H1 (cell line): ENCODE results near the gene CARM1. TPM values are rescaled to one million over a fixed set of nuclear protein-coding genes. Genes with fewer than 3 reads are reported as not detected.

Source experiments
- BCL11A ChIP-seq, 2 experiments: IDR thresholded peaks; one replicate each; pipeline ENCODE4 v1.6.1; 2011; ENCODE audit warnings: low read depth in 2 of 2, low read length in 2 of 2, mild to moderate bottlenecking in 2 of 2
- RNF2 ChIP-seq: fragments of 200-900, 300-1000 bp; sonication (generic); IDR thresholded peaks from 2 replicates; pipeline ENCODE4 v1.7.1; 2016; ENCODE audit warnings: borderline replicate concordance, low read depth, mild to moderate bottlenecking, antibody characterized with exemption, low read length; ENCODE audit not compliant: poor library complexity, severe bottlenecking; ENCODE audit errors: missing control alignments
- TEAD4 ChIP-seq: IDR thresholded peaks from 2 replicates; pipeline ENCODE4 v1.6.1; 2012; ENCODE audit warnings: low read depth, low read length, inconsistent platforms, mixed read lengths
- YY1 ChIP-seq: IDR thresholded peaks from 2 replicates; pipeline ENCODE4 v1.6.1; 2011; ENCODE audit warnings: low read depth, mild to moderate bottlenecking, low read length
- ZNF274 ChIP-seq: IDR thresholded peaks from 2 replicates; pipeline ENCODE4 v1.7.0; 2012; ENCODE audit warnings: low read length, borderline replicate concordance; ENCODE audit errors: extremely low read depth
- polyA plus RNA-seq, 7 experiments: library from polyadenylated mRNA; depleted of rRNA in 3 of 7; stranded (reverse) in 5 of 7; unstranded in 2 of 7; fragments of >200 nt in 5 of 7; fragments of 200-250 nt in 2 of 7; gene quantifications; 1 replicate in 5 of 7; 2 replicates in 1 of 7; 4 replicates in 1 of 7; pipeline versions ENCODE4 v1.2.1 to v1.2.3, GENCODE V29; 2011 to 2013; ENCODE audit warnings: missing spikeins in 2 of 7, mixed read lengths in 2 of 7
- total RNA-seq: library from RNA; stranded (reverse); fragmentation: NEBNext Ultra II Directional; extraction: Animal tissue kit (Norgen Biotek cat#: 25700); gene quantifications from 2 replicates; pipeline ENCODE4 v1.2.1, GENCODE V29; 2021
- TF ChIP-seq, protein P1 (sequence below): fragments of 300-600 bp; sonication (generic); IDR thresholded peaks from 2 replicates; pipeline ENCODE4 v1.7.1; 2012; ENCODE audit warnings: low read length, moderate library complexity, mild to moderate bottlenecking, inconsistent platforms; ENCODE audit not compliant: insufficient replicate concordance
- TF ChIP-seq, protein P2 (sequence below), 3 experiments: IDR thresholded peaks; 1 replicate in 2 of 3; 2 replicates in 1 of 3; pipeline versions ENCODE4 v1.5.1 to v1.6.1; 2011; ENCODE audit warnings: low read length in 3 of 3, mild to moderate bottlenecking in 3 of 3, inconsistent platforms in 2 of 3, low read depth in 1 of 3, moderate library complexity in 1 of 3; ENCODE audit not compliant: insufficient read depth in 1 of 3; ENCODE audit errors: control extremely low read depth in 1 of 3

Gene CARM1
- total and polyA plus RNA-seq, 2 of the 8 experiments (the other 6 are each of a cell fraction or from before 2014, with no cell fraction given) = 134 to 164 TPM

DNA sequence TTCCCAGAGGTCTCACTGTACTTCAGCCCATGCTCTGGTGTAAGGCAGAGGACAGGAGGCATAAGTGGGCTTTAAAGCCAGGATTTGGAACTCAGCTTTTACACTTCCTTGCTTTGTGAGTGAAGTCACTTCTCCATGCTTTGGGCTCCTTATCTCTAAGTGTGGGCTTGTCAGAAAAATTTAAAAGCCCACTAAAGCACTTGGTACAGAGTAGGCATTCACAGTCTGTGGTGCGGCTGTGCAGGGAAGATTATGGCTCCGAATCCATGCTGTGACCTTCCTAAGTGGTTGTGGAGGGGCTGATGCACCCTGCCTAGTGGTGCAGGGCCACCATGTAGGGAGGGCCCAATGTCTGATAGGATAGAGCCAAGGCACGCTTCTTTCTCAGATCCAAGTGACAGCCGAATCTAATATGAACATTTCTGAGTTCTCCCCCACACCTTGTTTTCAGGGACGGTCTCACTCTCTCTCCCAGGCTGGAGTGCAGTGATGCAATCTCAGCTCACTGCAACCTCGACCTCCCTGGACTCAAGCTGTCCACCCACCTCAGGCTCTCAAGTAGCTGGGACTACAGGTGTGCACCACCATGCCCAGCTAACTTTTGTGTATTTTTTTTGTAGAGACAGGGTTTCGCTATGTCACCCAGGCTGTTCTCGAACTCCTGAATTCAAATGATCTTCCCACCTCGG, 64.2 kb downstream of the CARM1 start (continued):
- TF ChIP-seq, protein P1, sequence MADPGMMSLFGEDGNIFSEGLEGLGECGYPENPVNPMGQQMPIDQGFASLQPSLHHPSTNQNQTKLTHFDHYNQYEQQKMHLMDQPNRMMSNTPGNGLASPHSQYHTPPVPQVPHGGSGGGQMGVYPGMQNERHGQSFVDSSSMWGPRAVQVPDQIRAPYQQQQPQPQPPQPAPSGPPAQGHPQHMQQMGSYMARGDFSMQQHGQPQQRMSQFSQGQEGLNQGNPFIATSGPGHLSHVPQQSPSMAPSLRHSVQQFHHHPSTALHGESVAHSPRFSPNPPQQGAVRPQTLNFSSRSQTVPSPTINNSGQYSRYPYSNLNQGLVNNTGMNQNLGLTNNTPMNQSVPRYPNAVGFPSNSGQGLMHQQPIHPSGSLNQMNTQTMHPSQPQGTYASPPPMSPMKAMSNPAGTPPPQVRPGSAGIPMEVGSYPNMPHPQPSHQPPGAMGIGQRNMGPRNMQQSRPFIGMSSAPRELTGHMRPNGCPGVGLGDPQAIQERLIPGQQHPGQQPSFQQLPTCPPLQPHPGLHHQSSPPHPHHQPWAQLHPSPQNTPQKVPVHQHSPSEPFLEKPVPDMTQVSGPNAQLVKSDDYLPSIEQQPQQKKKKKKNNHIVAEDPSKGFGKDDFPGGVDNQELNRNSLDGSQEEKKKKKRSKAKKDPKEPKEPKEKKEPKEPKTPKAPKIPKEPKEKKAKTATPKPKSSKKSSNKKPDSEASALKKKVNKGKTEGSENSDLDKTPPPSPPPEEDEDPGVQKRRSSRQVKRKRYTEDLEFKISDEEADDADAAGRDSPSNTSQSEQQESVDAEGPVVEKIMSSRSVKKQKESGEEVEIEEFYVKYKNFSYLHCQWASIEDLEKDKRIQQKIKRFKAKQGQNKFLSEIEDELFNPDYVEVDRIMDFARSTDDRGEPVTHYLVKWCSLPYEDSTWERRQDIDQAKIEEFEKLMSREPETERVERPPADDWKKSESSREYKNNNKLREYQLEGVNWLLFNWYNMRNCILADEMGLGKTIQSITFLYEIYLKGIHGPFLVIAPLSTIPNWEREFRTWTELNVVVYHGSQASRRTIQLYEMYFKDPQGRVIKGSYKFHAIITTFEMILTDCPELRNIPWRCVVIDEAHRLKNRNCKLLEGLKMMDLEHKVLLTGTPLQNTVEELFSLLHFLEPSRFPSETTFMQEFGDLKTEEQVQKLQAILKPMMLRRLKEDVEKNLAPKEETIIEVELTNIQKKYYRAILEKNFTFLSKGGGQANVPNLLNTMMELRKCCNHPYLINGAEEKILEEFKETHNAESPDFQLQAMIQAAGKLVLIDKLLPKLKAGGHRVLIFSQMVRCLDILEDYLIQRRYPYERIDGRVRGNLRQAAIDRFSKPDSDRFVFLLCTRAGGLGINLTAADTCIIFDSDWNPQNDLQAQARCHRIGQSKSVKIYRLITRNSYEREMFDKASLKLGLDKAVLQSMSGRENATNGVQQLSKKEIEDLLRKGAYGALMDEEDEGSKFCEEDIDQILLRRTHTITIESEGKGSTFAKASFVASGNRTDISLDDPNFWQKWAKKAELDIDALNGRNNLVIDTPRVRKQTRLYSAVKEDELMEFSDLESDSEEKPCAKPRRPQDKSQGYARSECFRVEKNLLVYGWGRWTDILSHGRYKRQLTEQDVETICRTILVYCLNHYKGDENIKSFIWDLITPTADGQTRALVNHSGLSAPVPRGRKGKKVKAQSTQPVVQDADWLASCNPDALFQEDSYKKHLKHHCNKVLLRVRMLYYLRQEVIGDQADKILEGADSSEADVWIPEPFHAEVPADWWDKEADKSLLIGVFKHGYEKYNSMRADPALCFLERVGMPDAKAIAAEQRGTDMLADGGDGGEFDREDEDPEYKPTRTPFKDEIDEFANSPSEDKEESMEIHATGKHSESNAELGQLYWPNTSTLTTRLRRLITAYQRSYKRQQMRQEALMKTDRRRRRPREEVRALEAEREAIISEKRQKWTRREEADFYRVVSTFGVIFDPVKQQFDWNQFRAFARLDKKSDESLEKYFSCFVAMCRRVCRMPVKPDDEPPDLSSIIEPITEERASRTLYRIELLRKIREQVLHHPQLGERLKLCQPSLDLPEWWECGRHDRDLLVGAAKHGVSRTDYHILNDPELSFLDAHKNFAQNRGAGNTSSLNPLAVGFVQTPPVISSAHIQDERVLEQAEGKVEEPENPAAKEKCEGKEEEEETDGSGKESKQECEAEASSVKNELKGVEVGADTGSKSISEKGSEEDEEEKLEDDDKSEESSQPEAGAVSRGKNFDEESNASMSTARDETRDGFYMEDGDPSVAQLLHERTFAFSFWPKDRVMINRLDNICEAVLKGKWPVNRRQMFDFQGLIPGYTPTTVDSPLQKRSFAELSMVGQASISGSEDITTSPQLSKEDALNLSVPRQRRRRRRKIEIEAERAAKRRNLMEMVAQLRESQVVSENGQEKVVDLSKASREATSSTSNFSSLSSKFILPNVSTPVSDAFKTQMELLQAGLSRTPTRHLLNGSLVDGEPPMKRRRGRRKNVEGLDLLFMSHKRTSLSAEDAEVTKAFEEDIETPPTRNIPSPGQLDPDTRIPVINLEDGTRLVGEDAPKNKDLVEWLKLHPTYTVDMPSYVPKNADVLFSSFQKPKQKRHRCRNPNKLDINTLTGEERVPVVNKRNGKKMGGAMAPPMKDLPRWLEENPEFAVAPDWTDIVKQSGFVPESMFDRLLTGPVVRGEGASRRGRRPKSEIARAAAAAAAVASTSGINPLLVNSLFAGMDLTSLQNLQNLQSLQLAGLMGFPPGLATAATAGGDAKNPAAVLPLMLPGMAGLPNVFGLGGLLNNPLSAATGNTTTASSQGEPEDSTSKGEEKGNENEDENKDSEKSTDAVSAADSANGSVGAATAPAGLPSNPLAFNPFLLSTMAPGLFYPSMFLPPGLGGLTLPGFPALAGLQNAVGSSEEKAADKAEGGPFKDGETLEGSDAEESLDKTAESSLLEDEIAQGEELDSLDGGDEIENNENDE = no peak
- TF ChIP-seq ZNF274 (no peak), RNF2 (no peak), TEAD4 (no peak), BCL11A (IDR thresholded peaks at IDR 0.05; ENCODE audit: low read depth in 2 of 2, low read length in 2 of 2) (no peak), YY1 (no peak)
- TF ChIP-seq, protein P2, sequence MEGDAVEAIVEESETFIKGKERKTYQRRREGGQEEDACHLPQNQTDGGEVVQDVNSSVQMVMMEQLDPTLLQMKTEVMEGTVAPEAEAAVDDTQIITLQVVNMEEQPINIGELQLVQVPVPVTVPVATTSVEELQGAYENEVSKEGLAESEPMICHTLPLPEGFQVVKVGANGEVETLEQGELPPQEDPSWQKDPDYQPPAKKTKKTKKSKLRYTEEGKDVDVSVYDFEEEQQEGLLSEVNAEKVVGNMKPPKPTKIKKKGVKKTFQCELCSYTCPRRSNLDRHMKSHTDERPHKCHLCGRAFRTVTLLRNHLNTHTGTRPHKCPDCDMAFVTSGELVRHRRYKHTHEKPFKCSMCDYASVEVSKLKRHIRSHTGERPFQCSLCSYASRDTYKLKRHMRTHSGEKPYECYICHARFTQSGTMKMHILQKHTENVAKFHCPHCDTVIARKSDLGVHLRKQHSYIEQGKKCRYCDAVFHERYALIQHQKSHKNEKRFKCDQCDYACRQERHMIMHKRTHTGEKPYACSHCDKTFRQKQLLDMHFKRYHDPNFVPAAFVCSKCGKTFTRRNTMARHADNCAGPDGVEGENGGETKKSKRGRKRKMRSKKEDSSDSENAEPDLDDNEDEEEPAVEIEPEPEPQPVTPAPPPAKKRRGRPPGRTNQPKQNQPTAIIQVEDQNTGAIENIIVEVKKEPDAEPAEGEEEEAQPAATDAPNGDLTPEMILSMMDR (IDR thresholded peaks at IDR 0.05; ENCODE audit: control extremely low read depth in 1 of 3, insufficient read depth in 1 of 3, low read depth in 1 of 3, low read length in 3 of 3) = no peak
- TF ChIP-seq, all 59 proteins: peak for 0
